ENCODE measurements around the gene FRRS1. TPM values are rescaled to one million over a fixed set of nuclear protein-coding genes. Genes with fewer than 3 reads are reported as not detected.

FRRS1 gene
- total RNA-seq, 4 donors from 2014 or later = 3.6 to 13.1 (median 7.3) TPM

DNA sequence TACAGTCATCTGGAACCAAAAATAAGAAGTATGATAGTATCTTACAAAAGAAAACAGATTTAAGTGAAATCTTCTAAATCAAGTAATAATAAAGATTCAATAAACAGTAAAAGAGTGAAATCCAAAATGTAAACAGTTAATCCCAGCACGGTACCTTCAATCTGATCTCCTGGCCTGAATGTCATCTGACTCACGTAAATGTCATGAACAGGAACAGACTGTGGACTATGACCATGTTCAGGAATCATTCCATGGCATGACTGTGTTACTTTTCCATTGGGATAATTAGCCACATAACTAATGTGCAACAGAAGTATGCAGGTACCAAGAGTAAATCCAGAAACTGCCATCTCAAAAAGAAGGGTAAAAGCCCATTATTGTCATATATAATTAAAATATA lies 18.0 kb downstream of the FRRS1 start:
- DNase-seq (ENCODE audit: low spot score) (no peak), ATAC-seq (ENCODE audit: low FRiP score) (no peak)
- no peak for TF ChIP-seq CTCF (IDR thresholded peaks at IDR 0.05)

DNA sequence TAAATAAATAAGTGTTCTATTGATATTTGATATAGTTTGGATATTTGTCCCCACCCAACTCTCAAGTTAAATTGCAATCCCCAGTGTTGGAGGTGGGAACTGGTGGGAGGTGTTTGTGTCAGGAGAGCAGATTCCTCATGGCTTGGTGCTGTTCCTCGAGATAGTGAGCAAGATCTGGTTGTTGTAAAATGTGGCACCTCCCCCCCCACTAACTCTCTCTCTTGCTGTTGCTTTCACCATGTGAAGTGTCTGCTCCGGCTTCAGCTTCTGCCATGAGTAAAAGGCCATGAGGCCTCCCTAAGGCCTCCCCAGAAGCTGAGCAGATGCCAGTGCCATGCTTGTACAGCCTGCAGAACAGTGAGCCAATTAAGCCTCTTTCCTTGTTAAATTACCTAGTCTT lies 20.8 kb downstream of the FRRS1 start:
- no peak for TF ChIP-seq CTCF (IDR thresholded peaks at IDR 0.05)
- no peak for ATAC-seq (ENCODE audit: low FRiP score)

DNA sequence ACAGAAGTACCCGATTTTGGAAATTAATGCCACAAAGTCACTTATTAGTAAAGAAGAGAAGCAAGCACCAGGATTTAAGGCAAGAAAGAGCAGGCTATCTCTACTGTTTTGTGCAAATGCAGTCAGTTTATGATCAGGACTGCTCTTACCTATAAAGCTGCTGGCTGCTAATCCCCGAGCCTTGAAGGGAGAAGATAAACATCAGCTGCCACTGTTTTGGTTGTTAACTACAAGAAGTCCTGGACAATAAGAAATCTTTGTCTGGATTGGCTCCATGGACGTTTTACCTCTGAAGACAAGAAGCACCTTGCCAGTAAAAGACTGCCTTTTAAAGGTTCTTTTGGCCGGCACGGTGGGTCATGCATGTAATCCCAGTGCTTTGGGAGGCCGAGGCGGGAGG lies 21.4 kb downstream of the FRRS1 start:
- no peak for ATAC-seq (ENCODE audit: low FRiP score)
- TF ChIP-seq CTCF (IDR thresholded peaks at IDR 0.05) = no peak
- DNase-seq (ENCODE audit: low spot score) = no peak

More for the DNA sequence above, 20.8 kb downstream of the FRRS1 start:
- no peak for DNase-seq (ENCODE audit: low spot score)

DNA sequence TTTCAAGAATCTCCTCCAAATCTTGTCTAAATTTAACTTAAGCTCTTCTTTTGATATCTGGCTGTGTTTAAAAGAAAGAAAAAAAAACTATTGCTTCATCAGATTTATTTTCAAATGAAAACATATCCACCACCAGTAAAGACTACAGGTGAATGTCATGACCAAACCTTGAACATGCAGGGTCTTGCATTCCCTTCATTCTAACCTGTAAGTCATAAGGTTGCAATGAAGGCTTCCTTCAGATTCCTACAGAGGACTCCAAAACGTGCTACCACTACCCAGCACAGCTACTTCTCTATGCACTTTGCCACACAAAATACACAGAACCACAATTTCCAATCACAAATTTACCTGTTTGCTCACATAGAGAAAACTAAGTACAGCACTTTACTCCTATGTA lies 26.3 kb downstream of the FRRS1 start:
- ATAC-seq (ENCODE audit: low FRiP score) (no peak), DNase-seq (ENCODE audit: low spot score) (no peak)
- no peak for TF ChIP-seq CTCF (IDR thresholded peaks at IDR 0.05)

GRCh38 chr1:99738858-99739465 lies 27.5 kb downstream of the FRRS1 start:
- ATAC-seq (ENCODE audit: low FRiP score) (no peak), DNase-seq (ENCODE audit: low spot score) (no peak)
- no peak for TF ChIP-seq CTCF (IDR thresholded peaks at IDR 0.05)

- ATAC-seq (ENCODE audit: low FRiP score) = no peak
- no peak for DNase-seq (ENCODE audit: low spot score)
- no peak for TF ChIP-seq CTCF (IDR thresholded peaks at IDR 0.05)
Observed at GRCh38 chr1:99737016-99737415, 29.4 kb downstream of the FRRS1 start.

DNA sequence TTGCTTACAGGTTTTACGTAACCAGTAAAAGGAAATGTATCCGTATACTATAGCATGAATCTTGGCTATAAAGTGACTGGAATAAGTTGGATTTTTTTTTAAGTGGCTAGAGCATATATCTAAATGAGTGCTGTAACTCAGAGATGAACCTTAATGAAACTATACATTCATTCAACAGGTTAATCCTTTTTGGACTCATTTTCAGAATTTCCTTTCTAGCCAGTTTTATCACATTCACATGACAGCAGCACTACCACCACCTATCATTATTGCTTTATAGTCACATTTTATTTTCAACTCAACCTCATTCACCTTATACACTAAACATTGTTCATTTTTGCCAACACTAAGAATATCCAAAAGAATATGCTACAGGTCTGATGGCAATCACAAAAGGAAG lies 30.6 kb downstream of the FRRS1 start:
- no peak for TF ChIP-seq CTCF (IDR thresholded peaks at IDR 0.05)
- DNase-seq (ENCODE audit: low spot score) (no peak), ATAC-seq (ENCODE audit: low FRiP score) (no peak)
